Measurements from ENCODE around the gene VAX1.
A peak's percentile ranks its signal among the peaks of the same experiment; 100 is the strongest.

The VAX1 gene

DNA sequence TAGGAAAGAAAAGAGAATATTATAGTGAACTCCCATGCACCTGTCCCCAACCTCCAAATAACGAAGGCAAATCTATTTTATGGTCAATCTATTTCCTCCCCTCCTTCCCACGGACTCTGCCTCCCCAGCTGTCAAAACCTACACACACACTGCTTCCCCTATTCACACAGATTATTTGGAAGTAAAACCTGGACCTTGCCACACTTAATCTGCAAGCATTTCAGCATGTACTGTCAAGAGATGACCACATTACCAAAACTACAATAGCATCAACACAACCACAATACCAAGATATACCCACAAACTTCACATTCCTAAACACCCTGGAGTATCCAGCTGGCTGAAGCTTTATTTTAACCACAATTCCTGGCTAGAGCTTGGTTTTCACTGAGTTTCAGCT lies 31.4 kb upstream of the VAX1 start:
- no peak overlapping the region for H3K27ac ChIP-seq (ENCODE audit: low read length)
- no peaks in the 10 kb centered on the region for H3K36me3 ChIP-seq (ENCODE audit: insufficient read depth, low read depth, low read length)
- H3K9ac ChIP-seq (ENCODE audit: low read depth, low read length), result no peak overlapping the region
- peaks cover 6% of the 10 kb centered on the region; the same call in 1 of the 2 replicates for H3K9me3 ChIP-seq (ENCODE audit: insufficient read depth, low read depth, low read length)
- H3K4me3 ChIP-seq (ENCODE audit: low read length), result no peak overlapping the region
- peaks cover 3% of the 10 kb centered on the region; the same call in 1 of the 2 replicates for H3K4me1 ChIP-seq (ENCODE audit: insufficient read depth, low read length)
- H3K27me3 ChIP-seq (ENCODE audit: insufficient read depth, low read length), result peaks cover 100% of the 10 kb centered on the region

GRCh38 chr10:117168729-117169128 lies 30.7 kb upstream of the VAX1 start:
- Histone ChIP-seq H3K4me3 (ENCODE audit: low read length) (peak overlapping the region; percentile 65; the same call in 1 of the 2 replicates), H3K9me3 (ENCODE audit: insufficient read depth, low read depth, low read length) (peaks cover 6% of the 10 kb centered on the region; the same call in 1 of the 2 replicates), H3K4me1 (ENCODE audit: insufficient read depth, low read length) (peaks cover 3% of the 10 kb centered on the region; the same call in 1 of the 2 replicates), H3K36me3 (ENCODE audit: insufficient read depth, low read depth, low read length) (no peaks in the 10 kb centered on the region), H3K27me3 (ENCODE audit: insufficient read depth, low read length) (peaks cover 100% of the 10 kb centered on the region), H3K9ac (ENCODE audit: low read depth, low read length) (no peak overlapping the region), H3K27ac (ENCODE audit: low read length) (no peak overlapping the region)

DNA sequence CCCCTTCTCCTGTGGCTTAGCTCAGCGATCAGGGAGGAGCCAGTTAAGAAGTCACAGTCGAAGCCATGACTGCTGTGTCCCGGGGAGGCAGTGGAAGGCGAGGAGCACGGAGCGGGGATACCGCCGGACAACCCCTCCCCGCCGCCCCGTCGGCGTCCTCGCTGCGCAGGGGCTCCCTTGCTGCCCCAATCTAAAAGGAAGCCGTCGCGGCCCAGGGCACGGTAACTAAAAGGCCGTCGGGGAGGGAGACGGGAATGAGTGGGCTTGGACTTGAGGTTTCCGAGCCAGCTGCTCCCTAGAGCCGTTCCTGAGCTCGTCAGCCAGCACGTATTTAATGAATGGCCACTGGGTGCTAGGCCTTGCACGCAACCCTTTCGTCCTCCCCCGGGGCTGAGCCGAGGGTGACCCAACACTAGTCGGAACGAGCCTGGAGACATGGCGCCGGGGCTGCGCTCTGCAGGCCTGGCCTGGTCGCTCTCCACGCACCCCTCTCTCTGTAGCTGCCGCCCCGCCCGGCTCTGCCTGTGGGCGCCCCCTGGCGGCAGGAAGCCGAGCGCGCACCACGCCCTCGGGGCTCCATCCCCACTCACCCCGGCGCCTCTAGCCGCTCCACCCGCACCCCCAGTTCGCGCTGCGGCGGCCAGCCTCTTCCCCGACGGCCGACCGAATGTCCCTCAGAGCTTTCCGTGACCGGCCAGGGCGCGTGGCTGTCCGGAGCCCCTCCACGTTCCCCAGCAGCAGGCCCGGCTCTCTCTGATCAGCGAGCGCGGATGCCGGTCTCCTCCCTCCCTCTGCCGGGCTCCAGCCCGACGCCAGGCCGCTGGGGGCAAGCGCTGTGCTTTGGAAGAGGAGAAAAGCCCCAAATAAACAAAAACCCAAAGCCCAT lies 30.0 kb upstream of the VAX1 start:
- Histone ChIP-seq H3K27ac (ENCODE audit: low read length) (no peak overlapping the region), H3K4me3 (ENCODE audit: low read length) (peak overlapping the region; percentile 65; the same call in 1 of the 2 replicates), H3K9ac (ENCODE audit: low read depth, low read length) (no peak overlapping the region), H3K27me3 (ENCODE audit: insufficient read depth, low read length) (peaks cover 100% of the 10 kb centered on the region), H3K9me3 (ENCODE audit: insufficient read depth, low read depth, low read length) (peaks cover 6% of the 10 kb centered on the region; the same call in 1 of the 2 replicates), H3K36me3 (ENCODE audit: insufficient read depth, low read depth, low read length) (no peaks in the 10 kb centered on the region), H3K4me1 (ENCODE audit: insufficient read depth, low read length) (peaks cover 3% of the 10 kb centered on the region; the same call in 1 of the 2 replicates)

DNA sequence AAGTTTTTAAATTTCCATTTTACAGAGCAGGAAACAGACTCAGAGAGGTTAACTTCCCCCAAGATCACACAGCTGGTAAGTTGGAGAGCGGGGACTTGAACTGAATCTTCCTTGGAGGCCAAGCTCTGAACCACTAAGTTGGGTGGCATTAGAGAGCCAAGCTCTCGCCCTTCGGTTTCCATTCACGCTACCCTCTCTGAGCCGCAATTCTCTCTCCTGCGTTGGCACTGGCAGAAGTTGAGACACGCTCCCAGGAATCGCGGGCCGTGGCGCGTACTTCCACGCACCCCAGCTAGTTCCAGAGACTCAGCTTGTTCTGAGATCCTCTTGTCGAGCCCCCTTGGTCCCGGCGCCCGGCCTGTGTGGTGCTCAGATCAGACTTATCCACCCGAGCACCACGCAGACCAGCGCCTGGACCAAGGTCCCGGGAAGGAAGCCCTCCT lies 29.3 kb upstream of the VAX1 start:
- Histone ChIP-seq H3K9me3 (ENCODE audit: insufficient read depth, low read depth, low read length) (peaks cover 6% of the 10 kb centered on the region; the same call in 1 of the 2 replicates), H3K9ac (ENCODE audit: low read depth, low read length) (no peak overlapping the region), H3K27ac (ENCODE audit: low read length) (no peak overlapping the region), H3K4me3 (ENCODE audit: low read length) (peak overlapping the region; percentile 65; the same call in 1 of the 2 replicates), H3K36me3 (ENCODE audit: insufficient read depth, low read depth, low read length) (no peaks in the 10 kb centered on the region), H3K4me1 (ENCODE audit: insufficient read depth, low read length) (peaks cover 6% of the 10 kb centered on the region), H3K27me3 (ENCODE audit: insufficient read depth, low read length) (peaks cover 100% of the 10 kb centered on the region)

- H3K36me3 ChIP-seq (ENCODE audit: insufficient read depth, low read depth, low read length), result no peaks in the 10 kb centered on the region
- H3K27ac ChIP-seq (ENCODE audit: low read length), result no peak overlapping the region
- peaks cover 100% of the 10 kb centered on the region for H3K27me3 ChIP-seq (ENCODE audit: insufficient read depth, low read length)
- peaks cover 10% of the 10 kb centered on the region for H3K4me1 ChIP-seq (ENCODE audit: insufficient read depth, low read length)
- H3K9ac ChIP-seq (ENCODE audit: low read depth, low read length), result no peak overlapping the region
- H3K9me3 ChIP-seq (ENCODE audit: insufficient read depth, low read depth, low read length), result peaks cover 6% of the 10 kb centered on the region; the same call in 1 of the 2 replicates
- no peak overlapping the region for H3K4me3 ChIP-seq (ENCODE audit: low read length)
Measured at GRCh38 chr10:117166418-117167345, 28.6 kb upstream of the VAX1 start.

DNA sequence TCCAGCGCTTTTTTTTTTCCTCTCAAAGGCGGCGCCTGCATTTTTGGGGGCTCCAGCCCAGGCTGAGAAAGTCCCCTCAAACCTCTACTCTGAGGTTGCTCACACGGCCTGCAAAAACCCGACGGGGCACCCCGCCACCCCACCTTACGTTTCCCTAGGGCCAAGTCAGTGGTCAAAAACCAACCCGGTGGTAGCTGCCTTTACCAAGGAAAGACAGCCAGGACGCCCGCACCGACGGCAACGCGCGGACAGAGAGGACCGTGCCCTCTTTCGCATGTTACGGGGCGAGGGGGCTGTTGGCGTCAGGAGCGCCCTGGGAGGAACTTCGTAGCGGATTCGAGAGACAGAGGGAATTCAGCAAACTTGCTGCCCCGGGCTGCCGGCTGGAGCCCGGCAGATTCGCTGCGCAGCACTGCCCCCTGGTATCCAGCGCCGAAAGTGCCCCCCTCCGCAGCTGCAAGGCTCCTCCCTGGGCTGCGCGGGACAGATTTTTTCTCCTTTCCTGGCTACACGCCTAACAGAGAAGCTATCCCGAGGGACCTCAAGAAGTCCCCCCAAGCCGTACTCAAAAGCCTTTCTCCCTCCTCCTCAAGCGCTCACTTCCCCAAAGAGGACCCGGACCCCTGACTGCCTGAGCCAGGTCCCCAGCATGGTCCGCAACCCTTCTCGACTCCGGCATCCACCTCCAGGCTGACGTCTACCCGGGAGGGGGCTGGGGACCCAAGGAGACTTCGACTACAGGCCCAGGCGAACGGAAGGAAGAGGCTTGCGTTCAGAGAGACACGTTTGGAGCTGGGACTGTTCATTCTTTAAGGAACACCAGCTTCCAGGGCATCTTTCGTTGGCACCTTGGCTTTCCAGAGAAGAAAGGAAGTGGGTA lies 27.7 kb upstream of the VAX1 start:
- peak overlapping the region; percentile 45; the same call in 1 of the 2 replicates for H3K4me3 ChIP-seq (ENCODE audit: low read length)
- peaks cover 6% of the 10 kb centered on the region; the same call in 1 of the 2 replicates for H3K9me3 ChIP-seq (ENCODE audit: insufficient read depth, low read depth, low read length)
- H3K27me3 ChIP-seq (ENCODE audit: insufficient read depth, low read length), result peaks cover 100% of the 10 kb centered on the region
- H3K27ac ChIP-seq (ENCODE audit: low read length), result no peak overlapping the region
- H3K4me1 ChIP-seq (ENCODE audit: insufficient read depth, low read length), result peaks cover 10% of the 10 kb centered on the region
- H3K9ac ChIP-seq (ENCODE audit: low read depth, low read length), result no peak overlapping the region
- no peaks in the 10 kb centered on the region for H3K36me3 ChIP-seq (ENCODE audit: insufficient read depth, low read depth, low read length)

- peaks cover 6% of the 10 kb centered on the region; the same call in 1 of the 2 replicates for H3K9me3 ChIP-seq (ENCODE audit: insufficient read depth, low read depth, low read length)
- H3K27ac ChIP-seq (ENCODE audit: low read length), result no peak overlapping the region
- H3K27me3 ChIP-seq (ENCODE audit: insufficient read depth, low read length), result peaks cover 100% of the 10 kb centered on the region
- no peak overlapping the region for H3K4me3 ChIP-seq (ENCODE audit: low read length)
- peaks cover 15% of the 10 kb centered on the region for H3K4me1 ChIP-seq (ENCODE audit: insufficient read depth, low read length)
- H3K36me3 ChIP-seq (ENCODE audit: insufficient read depth, low read depth, low read length), result no peaks in the 10 kb centered on the region
- no peak overlapping the region for H3K9ac ChIP-seq (ENCODE audit: low read depth, low read length)
Measured at GRCh38 chr10:117164592-117165537, 26.8 kb upstream of the VAX1 start.

GRCh38 chr10:117163954-117164548 lies 26.0 kb upstream of the VAX1 start:
- Histone ChIP-seq H3K36me3 (ENCODE audit: insufficient read depth, low read depth, low read length) (no peaks in the 10 kb centered on the region), H3K9ac (ENCODE audit: low read depth, low read length) (no peak overlapping the region), H3K27me3 (ENCODE audit: insufficient read depth, low read length) (peaks cover 100% of the 10 kb centered on the region), H3K4me3 (ENCODE audit: low read length) (peak overlapping the region; percentile 49; the same call in 1 of the 2 replicates), H3K27ac (ENCODE audit: low read length) (no peak overlapping the region), H3K4me1 (ENCODE audit: insufficient read depth, low read length) (peaks cover 18% of the 10 kb centered on the region), H3K9me3 (ENCODE audit: insufficient read depth, low read depth, low read length) (peaks cover 6% of the 10 kb centered on the region; the same call in 1 of the 2 replicates)

- Histone ChIP-seq H3K27me3 (ENCODE audit: insufficient read depth, low read length) (peaks cover 100% of the 10 kb centered on the region), H3K27ac (ENCODE audit: low read length) (no peak overlapping the region), H3K9me3 (ENCODE audit: insufficient read depth, low read depth, low read length) (peaks cover 6% of the 10 kb centered on the region; the same call in 1 of the 2 replicates), H3K4me1 (ENCODE audit: insufficient read depth, low read length) (peaks cover 22% of the 10 kb centered on the region), H3K36me3 (ENCODE audit: insufficient read depth, low read depth, low read length) (no peaks in the 10 kb centered on the region), H3K9ac (ENCODE audit: low read depth, low read length) (no peak overlapping the region), H3K4me3 (ENCODE audit: low read length) (peak overlapping the region; percentile 49; the same call in 1 of the 2 replicates)
Measured at GRCh38 chr10:117163061-117163953, 25.2 kb upstream of the VAX1 start.
